ENCODE results near the gene HMGCS1.
"Not testable (repeated sequence)": the region's sequence is repeated elsewhere in the genome, so short reads cannot be mapped to it uniquely, and the experiment has no call there.

HMGCS1 gene

DNA sequence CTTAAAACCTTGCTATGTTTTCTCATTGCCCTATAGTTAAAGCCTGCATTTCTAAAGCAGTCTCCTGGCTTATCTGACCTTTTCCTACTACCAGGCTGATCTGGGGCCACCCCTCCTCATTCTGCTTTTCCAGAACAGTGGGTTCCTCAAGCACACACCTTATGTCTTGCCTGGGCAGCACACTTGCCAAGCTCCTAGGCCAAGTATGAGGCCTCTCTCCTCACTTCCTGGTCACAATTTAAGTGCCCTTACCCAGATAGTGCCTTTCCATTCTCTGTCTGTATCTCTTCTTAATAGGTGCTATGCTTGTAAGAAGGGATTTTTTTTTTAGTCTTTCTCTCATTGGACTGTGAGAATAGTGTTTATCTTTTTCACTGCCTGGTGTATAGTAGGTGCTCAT, 39.7 kb downstream of the HMGCS1 start:
- DNase-seq (ENCODE audit: low read depth), result no peak

GRCh38 chr5:43270645-43271044, 42.6 kb downstream of the HMGCS1 start:
- DNase-seq (ENCODE audit: low read depth), result no peak

- DNase-seq (ENCODE audit: low read depth), result no peak
Measured at GRCh38 chr5:43268188-43268820, 44.9 kb downstream of the HMGCS1 start.

DNA sequence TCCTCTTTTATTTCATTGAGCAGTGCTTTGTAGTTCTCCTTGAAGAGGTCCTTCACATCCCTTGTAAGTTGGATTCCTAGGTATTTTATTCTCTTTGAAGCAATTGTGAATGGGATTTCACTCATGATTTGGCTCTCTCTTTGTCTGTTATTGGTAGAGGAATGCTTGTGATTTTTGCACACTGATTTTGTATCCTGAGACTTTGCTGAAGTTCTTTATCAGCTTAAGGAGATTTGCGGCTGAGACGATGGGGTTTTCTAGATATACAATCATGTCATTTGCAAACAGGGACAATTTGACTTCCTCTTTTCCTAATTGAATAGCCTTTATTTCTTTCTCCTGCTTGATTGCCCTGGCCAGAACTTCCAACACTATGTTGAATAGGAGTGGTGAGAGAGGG, 50.9 kb downstream of the HMGCS1 start:
- not testable (repeated sequence) for DNase-seq (ENCODE audit: low read depth)

- no peak for DNase-seq (ENCODE audit: low read depth)
Measured at GRCh38 chr5:43258116-43258515, 55.1 kb downstream of the HMGCS1 start.

DNA sequence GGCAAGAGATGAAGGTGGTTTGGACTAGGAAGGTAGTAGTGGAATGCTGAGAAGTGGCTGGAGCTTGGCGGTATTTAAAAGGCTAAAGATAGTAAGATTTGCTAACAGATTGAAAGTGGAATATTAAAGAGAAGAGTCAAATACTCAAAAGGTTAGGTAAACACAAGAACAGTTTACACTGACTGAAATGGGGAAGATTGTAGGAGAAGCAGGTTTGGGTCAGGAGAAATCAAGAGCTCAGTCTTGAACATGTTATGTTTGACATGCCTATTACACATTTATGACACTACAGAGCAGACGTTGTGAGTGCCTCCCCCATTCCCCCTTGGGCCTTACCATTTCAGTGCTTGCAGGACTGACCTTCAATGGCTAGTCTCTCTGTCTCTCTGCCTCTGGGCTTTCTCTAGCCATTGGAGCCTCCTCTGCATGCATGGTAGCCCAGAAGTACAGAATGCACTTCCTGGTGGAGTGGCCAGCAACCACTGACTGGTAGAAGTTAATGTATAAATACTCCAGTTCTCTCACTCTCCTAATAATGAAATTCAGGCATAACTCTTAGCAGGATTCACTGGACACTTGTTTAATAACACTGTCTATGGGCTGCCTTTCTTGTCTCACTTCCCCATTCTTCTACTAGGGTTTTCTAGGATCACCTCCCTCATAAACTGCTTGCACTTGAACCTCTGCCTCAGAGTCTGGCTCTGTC, 56.8 kb downstream of the HMGCS1 start:
- DNase-seq (ENCODE audit: low read depth), result no peak

DNA sequence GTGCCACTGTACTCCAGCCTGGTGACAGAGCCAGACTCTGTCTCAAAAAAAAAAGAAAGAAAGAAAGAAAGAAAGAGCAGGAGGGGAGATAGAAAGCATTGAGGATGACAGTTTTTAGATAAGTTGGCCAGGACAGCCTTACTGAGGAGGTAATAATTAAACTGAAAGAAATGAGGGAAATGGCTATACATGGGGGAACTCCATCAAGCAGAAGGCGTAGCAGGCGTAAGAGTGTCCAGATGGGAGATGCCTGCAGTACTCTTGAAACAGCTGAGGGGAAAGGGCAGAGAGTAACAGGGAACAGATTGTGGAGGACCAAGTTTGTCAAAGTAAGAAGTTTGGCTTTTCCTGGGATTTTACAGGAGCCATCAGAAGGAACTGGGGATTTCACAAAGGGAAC, 57.5 kb downstream of the HMGCS1 start:
- DNase-seq (ENCODE audit: low read depth), result no peak

- DNase-seq (ENCODE audit: low read depth), result no peak
Measured at GRCh38 chr5:43251754-43252153, 61.5 kb downstream of the HMGCS1 start.

- no peak for DNase-seq (ENCODE audit: low read depth)
Measured at GRCh38 chr5:43245724-43246385, 67.4 kb downstream of the HMGCS1 start.

- no peak for DNase-seq (ENCODE audit: low read depth)
Measured at GRCh38 chr5:43244823-43245565, 68.2 kb downstream of the HMGCS1 start.

DNA sequence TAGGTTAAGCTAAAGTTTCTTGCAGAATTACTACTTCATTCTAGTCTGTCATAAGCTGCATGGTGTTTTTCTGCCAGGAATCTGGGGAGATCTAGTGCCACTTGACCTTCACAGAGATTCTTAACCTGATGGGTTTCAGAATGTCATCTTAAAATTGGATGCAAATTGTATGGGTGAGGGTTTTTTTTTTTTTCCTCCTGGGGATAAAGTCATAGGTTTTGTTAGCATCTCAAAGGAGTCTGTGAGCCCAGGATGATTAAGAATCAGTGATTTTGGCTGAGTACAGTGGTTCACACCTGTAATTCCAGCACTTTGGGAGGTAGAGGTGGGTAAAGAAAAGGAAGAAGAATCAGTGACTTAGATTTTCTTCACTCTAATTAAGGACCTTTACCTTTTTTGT, 69.9 kb downstream of the HMGCS1 start:
- no peak for DNase-seq (ENCODE audit: low read depth)

DNA sequence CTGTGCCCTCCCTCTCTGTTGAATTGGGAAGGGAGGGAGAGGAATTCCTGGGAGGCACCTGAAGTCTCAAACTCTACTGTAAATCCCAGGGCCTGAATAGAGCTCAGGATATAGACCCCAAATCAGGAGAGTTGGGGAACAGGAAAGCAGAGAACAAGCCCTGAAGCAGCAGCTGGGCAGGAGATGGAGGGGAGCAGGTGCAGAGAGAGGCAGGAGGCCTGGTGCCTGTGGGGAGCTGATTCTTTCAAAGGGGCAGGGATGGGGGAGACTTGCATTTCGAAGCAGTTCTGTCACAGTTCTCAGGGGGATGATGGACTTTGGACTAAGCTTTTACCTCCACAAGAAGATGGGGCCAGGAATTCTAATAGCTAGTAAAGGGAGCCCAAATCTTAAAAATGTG, 71.0 kb downstream of the HMGCS1 start:
- no peak for DNase-seq (ENCODE audit: low read depth)
